ENCODE data around the gene SBK1.

The SBK1 gene

GRCh38 chr16:28292731-28293600 lies 641 bp downstream of the SBK1 start:
- no peak for DNase-seq (ENCODE audit: low read depth)
- H3K4me3 ChIP-seq (ENCODE audit: low read depth, low read length): no peak overlapping the region
- TF ChIP-seq, protein P1, sequence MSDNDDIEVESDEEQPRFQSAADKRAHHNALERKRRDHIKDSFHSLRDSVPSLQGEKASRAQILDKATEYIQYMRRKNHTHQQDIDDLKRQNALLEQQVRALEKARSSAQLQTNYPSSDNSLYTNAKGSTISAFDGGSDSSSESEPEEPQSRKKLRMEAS (IDR thresholded peaks at IDR 0.05; ENCODE audit: low read depth, low read length): no peak
- TF ChIP-seq, protein P2, sequence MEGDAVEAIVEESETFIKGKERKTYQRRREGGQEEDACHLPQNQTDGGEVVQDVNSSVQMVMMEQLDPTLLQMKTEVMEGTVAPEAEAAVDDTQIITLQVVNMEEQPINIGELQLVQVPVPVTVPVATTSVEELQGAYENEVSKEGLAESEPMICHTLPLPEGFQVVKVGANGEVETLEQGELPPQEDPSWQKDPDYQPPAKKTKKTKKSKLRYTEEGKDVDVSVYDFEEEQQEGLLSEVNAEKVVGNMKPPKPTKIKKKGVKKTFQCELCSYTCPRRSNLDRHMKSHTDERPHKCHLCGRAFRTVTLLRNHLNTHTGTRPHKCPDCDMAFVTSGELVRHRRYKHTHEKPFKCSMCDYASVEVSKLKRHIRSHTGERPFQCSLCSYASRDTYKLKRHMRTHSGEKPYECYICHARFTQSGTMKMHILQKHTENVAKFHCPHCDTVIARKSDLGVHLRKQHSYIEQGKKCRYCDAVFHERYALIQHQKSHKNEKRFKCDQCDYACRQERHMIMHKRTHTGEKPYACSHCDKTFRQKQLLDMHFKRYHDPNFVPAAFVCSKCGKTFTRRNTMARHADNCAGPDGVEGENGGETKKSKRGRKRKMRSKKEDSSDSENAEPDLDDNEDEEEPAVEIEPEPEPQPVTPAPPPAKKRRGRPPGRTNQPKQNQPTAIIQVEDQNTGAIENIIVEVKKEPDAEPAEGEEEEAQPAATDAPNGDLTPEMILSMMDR (IDR thresholded peaks at IDR 0.05; ENCODE audit: low read depth, low read length): no peak
- TF ChIP-seq MYC (IDR thresholded peaks at IDR 0.05; ENCODE audit: low read depth, low read length) (no peak), POLR2A (IDR thresholded peaks at IDR 0.05; ENCODE audit: extremely low read depth, insufficient read length) (no peak)

- DNase-seq (ENCODE audit: low read depth): no peak
- TF ChIP-seq POLR2A (IDR thresholded peaks at IDR 0.05; ENCODE audit: extremely low read depth, insufficient read length): no peak
- TF ChIP-seq, protein P2 (IDR thresholded peaks at IDR 0.05; ENCODE audit: low read depth, low read length): no peak
- no peak for TF ChIP-seq MYC (IDR thresholded peaks at IDR 0.05; ENCODE audit: low read depth, low read length)
- TF ChIP-seq, protein P1 (IDR thresholded peaks at IDR 0.05; ENCODE audit: low read depth, low read length): no peak
- H3K4me3 ChIP-seq (ENCODE audit: low read depth, low read length): no peak overlapping the region
Observed at GRCh38 chr16:28293601-28293960, 1.3 kb downstream of the SBK1 start.

DNA sequence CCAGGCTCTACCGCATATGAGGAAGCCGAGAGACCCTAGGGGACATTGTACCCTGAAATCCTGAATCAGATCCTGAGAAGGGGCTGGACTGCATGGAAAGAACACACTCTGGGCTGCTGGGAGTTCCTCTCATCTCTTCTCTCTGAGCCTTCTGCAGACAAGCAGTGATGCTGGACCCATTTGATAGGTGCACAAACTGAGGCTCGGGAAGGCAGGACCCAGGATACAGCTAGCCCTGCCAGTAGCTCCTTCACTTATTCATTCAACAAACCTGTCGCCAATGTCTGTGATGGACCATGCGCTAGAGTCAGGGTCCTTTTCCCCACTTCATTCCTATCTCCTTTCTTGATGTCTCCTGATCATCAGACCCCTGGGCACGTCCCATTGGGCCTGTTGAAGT lies 1.9 kb downstream of the SBK1 start:
- H3K4me3 ChIP-seq (ENCODE audit: low read depth, low read length): no peak overlapping the region
- no peak for DNase-seq (ENCODE audit: low read depth)
- TF ChIP-seq POLR2A (IDR thresholded peaks at IDR 0.05; ENCODE audit: extremely low read depth, insufficient read length): no peak
- TF ChIP-seq, protein P1 (IDR thresholded peaks at IDR 0.05; ENCODE audit: low read depth, low read length): no peak
- TF ChIP-seq MYC (IDR thresholded peaks at IDR 0.05; ENCODE audit: low read depth, low read length): no peak
- TF ChIP-seq, protein P2 (IDR thresholded peaks at IDR 0.05; ENCODE audit: low read depth, low read length): no peak

DNA sequence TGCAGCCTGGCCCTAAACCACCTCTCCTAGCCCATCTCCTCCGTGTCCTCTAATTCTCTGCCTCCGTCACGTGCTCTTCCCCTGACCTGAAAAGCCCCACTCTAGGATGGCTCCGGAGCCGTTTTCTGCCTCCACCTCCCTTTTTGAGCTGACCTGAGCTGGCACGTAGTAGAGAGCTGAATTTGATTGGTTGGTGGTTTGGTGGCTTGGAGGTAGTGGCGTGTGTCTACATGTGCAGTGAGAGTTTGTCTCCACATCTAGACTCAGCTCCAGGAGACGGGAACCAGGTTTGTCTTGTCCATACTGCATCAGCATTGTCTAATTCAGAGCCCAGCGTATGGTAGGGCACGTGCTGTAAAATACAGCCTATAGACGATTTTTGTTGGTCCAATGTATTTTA lies 3.0 kb downstream of the SBK1 start:
- no peak overlapping the region for H3K4me3 ChIP-seq (ENCODE audit: low read depth, low read length)
- no peak for DNase-seq (ENCODE audit: low read depth)
- no peak for TF ChIP-seq POLR2A (IDR thresholded peaks at IDR 0.05; ENCODE audit: extremely low read depth, insufficient read length)
- TF ChIP-seq, protein P1 (IDR thresholded peaks at IDR 0.05; ENCODE audit: low read depth, low read length): no peak
- TF ChIP-seq, protein P2 (IDR thresholded peaks at IDR 0.05; ENCODE audit: low read depth, low read length): no peak
- TF ChIP-seq MYC (IDR thresholded peaks at IDR 0.05; ENCODE audit: low read depth, low read length): no peak

DNA sequence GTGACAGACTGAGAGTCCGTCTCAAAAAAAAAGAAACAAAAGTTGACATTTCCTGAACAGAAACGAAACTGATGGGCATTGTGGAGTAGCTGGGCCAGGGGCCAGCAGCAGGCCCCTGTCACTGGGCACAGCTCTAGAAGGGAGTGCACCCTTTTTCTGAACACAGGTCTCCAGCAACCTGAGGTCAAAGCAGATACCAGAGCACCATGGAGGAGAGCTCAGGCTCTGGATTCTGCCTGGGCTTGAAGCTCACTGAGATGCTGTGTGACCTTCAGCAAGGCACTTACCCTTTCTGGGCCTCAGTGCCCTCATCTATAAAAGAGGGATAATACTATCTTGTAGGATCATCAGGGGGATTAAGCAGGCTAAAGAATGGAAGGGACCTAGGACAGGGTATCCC lies 5.0 kb downstream of the SBK1 start:
- TF ChIP-seq MYC (IDR thresholded peaks at IDR 0.05; ENCODE audit: low read depth, low read length): no peak
- TF ChIP-seq, protein P1 (IDR thresholded peaks at IDR 0.05; ENCODE audit: low read depth, low read length): no peak
- no peak for TF ChIP-seq POLR2A (IDR thresholded peaks at IDR 0.05; ENCODE audit: extremely low read depth, insufficient read length)
- TF ChIP-seq, protein P2 (IDR thresholded peaks at IDR 0.05; ENCODE audit: low read depth, low read length): no peak
- DNase-seq (ENCODE audit: low read depth): no peak
- no peak overlapping the region for H3K4me3 ChIP-seq (ENCODE audit: low read depth, low read length)
